HG02610 (cell line): ENCODE measurements around the gene MRRF.
"Not testable (repeated sequence)": the region's sequence is repeated elsewhere in the genome, so short reads cannot be mapped to it uniquely, and the experiment has no call there.

Source experiments
- ATAC-seq: cut with Tn5 transposase; IDR thresholded peaks from one replicate; pipeline ENCODE4 v1.9.1; 2021; ENCODE audit warnings: mild to moderate bottlenecking, moderate library complexity; ENCODE audit not compliant: unreplicated experiment

The MRRF gene

DNA sequence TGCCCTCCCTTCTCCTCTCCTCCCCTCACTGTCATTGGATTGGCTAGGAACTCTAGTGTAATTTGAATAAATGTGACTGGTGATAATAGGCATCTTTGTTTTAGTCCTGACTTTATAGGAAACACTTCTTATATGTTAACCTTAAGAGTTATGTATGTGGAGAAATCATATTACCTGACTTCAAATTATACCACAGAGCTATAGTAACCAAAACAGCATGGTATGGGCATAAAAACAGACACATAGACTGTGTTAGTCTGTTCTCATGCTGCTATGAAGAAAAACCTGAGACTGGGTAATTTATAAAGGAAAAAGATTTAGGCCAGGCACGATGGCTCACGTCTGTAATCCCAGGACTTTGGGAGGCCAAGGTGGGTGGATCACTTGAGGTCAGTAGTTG, 9.4 kb downstream of the MRRF start:
- ATAC-seq, result no peak

DNA sequence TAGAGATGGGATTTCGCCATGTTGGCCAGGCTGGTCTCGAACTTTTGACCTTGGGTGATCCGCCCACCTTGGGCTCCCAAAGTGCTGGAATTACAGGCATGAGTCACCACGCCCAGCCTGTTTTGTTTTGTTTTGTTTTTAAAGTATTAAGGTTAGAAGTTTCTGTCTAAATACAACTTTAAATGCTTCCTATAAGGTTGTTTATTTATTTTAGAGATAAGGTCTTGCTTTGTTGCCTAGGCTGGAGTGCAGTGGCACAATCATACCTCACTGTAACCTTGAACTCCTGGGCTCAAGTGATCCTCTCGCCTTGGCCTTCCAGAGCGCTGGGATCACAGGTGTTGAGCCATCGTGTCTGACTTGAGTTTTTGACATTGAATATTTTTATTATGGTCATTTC, 11.4 kb downstream of the MRRF start:
- no peak for ATAC-seq

GRCh38 chr9:122277285-122277897, 12.7 kb downstream of the MRRF start:
- ATAC-seq, result no peak

- no peak for ATAC-seq
Observed at GRCh38 chr9:122281368-122281767, 16.7 kb downstream of the MRRF start.

DNA sequence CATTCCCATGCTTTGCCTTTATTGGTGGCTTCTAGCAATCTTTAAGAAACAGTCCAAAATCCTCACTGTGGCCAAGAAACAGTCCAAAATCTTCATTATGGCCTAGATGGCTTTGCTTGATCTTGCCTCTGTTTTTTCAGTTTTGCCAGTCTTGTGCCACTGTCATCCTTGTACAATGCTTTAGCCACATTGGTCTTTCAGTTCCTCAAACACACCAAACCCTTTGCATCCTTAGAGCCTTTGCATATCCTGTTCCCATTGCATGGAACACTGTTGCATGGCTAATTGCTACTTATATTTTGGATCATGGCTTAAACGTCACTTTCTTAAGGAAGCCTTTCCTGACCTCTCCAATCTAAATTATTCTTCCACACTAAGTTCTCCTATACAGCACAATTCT, 22.1 kb downstream of the MRRF start:
- peak; percentile 69 for ATAC-seq

- ATAC-seq, result no peak
Observed at GRCh38 chr9:122287214-122287720, 22.6 kb downstream of the MRRF start.

GRCh38 chr9:122291458-122291857, 26.8 kb downstream of the MRRF start:
- ATAC-seq, result no peak

GRCh38 chr9:122294531-122294930, 29.8 kb downstream of the MRRF start:
- no peak for ATAC-seq

- ATAC-seq, result no peak
Observed at GRCh38 chr9:122297512-122297911, 32.8 kb downstream of the MRRF start.

DNA sequence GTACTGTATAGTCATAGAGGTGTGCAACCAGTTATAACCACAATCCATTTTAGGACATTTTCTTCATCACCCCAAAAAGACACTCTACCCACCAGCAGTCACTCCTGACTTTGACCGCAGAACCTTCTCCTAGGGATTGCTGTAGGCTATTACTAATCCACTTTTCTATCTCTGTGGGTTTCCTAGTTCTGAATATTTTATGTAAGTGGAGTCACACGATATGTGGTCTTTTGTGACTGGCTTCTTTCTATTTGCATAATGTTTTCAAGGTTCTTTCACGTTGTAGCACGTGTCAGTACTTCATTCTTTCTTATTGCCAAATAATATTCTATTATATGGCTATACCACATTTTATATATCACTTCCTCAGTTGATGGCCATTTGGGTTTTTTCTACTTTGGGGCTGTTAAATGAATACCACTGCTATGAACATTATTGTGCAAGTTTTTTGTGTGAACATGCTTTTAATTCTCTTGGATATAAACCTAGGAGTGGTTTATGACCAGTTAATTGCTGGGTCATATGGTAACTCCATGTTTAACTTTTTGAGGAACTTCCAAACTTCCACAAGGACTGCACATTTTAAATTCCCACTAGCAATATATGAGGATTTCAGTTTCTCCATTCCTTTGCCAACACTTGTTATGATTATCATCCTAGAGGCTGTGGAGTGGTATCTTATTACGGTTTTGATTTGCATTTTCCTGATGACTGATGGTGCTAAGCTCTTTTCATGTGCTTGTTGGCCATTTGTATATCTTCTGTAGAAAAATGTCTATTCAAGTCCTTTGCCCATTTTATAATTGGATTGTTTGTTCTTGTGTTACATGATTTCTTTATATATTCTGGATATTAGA, 37.8 kb downstream of the MRRF start:
- ATAC-seq, result no peak

GRCh38 chr9:122307061-122307460, 42.4 kb downstream of the MRRF start:
- no peak for ATAC-seq

DNA sequence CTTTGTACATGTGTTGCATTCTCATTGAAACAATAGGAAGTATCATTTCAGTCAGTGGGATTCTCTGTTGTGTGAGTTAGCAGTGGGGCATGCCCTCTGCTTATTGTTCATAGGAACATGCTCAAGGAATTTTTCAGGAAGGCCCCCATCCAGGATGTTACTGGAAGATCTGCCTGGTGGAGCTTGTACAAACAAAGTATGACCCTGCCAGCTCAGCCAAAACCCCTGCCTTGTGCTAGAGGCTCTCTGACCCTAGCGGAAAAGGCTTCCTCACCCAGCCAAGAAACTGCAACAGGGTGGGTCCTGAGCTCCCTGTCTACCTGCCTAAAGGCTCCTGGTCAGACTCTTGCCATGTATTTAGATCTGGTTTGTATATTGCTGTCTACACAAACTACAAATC, 43.2 kb downstream of the MRRF start:
- ATAC-seq, result no peak

- ATAC-seq, result no peak
Observed at GRCh38 chr9:122309861-122310260, 45.2 kb downstream of the MRRF start.

GRCh38 chr9:122314165-122314564, 49.5 kb downstream of the MRRF start:
- ATAC-seq, result no peak

- ATAC-seq, result no peak
Observed at GRCh38 chr9:122315534-122315933, 50.9 kb downstream of the MRRF start.

GRCh38 chr9:122318284-122318683, 53.6 kb downstream of the MRRF start:
- ATAC-seq, result no peak

DNA sequence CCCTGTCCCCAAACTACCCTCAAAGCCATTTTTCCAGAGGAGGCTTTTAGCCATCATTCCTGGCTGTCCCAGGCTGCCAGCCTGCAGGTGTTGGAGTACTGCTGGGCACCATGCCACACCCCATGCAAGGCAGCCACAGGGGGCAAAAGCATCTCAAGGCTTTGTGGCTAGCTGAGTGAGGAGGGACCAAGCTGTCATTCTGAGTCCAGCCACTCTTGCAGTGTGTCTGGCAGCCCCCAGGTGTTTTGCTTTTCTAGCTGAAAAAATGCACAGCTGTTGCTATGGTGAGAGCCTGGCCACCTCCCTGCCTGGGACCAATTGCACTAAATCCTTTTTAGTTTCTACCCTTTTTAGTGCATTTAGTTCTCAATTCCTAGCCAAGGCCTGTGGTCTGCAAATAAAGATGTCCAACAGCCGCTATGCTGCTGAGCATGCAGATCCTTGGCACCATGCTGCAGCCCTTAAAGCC, 55.8 kb downstream of the MRRF start:
- no peak for ATAC-seq

DNA sequence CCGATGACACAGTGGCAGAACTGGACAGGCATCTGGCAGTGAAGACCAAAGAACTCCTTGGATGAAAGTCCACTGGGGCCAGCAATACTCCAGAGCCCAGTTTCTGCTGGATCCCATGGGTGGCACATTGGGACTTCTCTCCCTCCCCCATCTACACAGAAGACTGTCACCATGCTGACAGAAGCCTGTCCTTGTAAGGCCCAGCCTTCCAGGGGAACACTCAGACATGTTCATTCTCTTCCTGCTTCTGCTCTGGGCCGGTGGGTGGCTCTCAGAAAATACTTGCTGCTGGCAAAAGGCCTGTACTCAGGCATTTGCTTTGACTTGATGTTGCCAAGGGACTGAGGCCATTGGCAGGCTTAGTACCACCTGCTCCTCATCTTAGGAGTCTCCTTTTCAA, 57.9 kb downstream of the MRRF start:
- ATAC-seq, result no peak

- ATAC-seq, result not testable (repeated sequence)
Observed at GRCh38 chr9:122324665-122325064, 60.0 kb downstream of the MRRF start.

- ATAC-seq, result no peak
Observed at GRCh38 chr9:122325124-122325523, 60.4 kb downstream of the MRRF start.

DNA sequence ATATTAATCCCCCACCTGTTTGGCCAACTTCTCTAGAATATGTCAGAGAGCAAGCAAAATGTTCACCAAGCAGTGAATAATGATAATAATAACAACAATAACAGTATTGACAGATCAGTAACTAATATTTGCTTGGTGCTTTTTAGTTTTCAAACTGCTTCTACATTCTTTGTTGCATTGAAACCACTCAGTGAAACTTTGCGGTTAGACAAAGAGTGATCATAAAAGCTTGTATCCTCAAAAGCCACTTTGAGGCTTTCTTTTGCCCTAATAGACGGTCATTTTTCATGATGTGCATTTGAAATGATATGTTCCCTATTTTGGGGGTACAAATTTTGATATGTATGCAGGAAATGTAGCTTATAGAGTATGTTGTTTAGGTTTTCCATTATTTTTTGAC, 62.5 kb downstream of the MRRF start:
- no peak for ATAC-seq

- ATAC-seq, result no peak
Observed at GRCh38 chr9:122329597-122329996, 64.9 kb downstream of the MRRF start.
